NT2/D1 (cell line): ENCODE measurements around the gene AEBP2.

Source experiments
- SUZ12 ChIP-seq: IDR thresholded peaks from 2 replicates; pipeline ENCODE4 v1.6.1; 2011; ENCODE audit not compliant: insufficient read length, insufficient read depth; ENCODE audit errors: extremely low read depth
- ZNF274 ChIP-seq: IDR thresholded peaks from 2 replicates; pipeline ENCODE4 v1.6.1; 2011; ENCODE audit warnings: mild to moderate bottlenecking, low read depth, low read length

DNA sequence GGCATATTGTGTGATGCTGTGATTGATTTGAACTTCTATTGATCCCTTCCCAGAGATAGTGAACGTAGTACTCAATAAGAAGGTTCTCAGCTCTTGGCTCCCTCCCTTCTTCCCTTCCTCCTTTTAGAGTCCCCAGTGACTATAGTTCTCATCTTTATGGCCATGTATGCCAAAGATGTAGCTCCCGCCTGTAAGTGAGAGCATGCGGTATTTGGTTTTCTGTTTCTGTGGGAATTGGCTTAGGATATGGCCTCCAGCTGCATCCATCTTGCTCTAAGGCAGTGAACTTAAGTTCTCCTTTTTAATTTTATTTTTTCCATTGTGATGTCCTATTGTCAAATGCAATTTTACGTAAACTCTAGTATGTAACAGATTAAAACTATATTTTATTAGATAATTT is 109.5 kb downstream of the AEBP2 start:
- TF ChIP-seq ZNF274: no peak
- TF ChIP-seq SUZ12: no peak
